WI38 (cell line): ENCODE measurements around the gene PDIA4.
"Not testable (repeated sequence)": the region's sequence is repeated elsewhere in the genome, so short reads cannot be mapped to it uniquely, and the experiment has no call there.

Experiments
- H3K4me3 ChIP-seq: 2 replicates; pipeline ENCODE4 v1.5.1; 2011; ENCODE audit warnings: low read depth, mild to moderate bottlenecking, control low read depth, low read length
- CTCF ChIP-seq: IDR thresholded peaks from 2 replicates; pipeline ENCODE4 v1.5.1; 2012; ENCODE audit warnings: low read depth, mild to moderate bottlenecking, control low read depth, low read length

The PDIA4 gene

GRCh38 chr7:149071182-149071635 lies 42.9 kb upstream of the PDIA4 start:
- no peak overlapping the region for H3K4me3 ChIP-seq
- no peak for TF ChIP-seq CTCF

DNA sequence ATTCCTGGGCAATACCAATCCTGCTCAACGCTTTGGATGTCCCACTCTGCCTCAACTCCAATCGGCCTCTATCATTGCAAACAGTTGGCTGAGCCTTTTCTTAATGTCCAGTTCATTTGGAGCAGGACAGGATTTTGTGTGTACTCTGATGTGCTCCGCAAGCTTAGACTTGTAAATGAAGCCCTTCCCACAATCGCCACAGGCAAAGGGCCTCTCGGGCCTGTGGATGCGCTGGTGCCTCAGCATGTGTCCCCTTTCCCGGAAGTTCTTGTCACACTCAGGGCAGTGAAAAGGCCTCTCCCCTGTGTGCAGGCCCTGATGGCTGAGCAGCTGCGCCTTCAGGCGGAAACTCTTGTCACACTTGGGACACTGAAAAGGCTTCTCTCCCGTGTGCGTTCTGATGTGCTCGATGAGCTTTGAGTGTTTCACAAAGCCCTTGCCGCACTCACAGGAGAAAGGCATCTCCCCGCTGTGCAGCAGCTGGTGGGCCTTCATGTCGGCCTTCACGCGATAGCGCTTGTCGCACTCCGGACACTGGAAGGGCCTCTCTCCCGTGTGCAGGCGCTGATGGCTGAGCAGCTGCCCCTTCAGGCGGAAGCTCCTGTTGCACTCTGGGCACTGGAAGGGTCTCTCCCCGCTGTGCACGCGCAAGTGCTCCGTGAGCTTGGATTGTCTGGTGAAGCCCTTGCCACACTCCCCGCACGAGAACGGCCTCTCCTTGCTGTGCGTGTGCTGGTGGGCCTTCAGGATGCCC lies 42.2 kb upstream of the PDIA4 start:
- H3K4me3 ChIP-seq: no peak overlapping the region
- TF ChIP-seq CTCF: no peak

- TF ChIP-seq CTCF: no peak
- H3K4me3 ChIP-seq: no peak overlapping the region
Measured at GRCh38 chr7:149067869-149068268, 39.6 kb upstream of the PDIA4 start.

GRCh38 chr7:149063476-149063875 lies 35.2 kb upstream of the PDIA4 start:
- H3K4me3 ChIP-seq: no peak overlapping the region
- TF ChIP-seq CTCF: no peak

DNA sequence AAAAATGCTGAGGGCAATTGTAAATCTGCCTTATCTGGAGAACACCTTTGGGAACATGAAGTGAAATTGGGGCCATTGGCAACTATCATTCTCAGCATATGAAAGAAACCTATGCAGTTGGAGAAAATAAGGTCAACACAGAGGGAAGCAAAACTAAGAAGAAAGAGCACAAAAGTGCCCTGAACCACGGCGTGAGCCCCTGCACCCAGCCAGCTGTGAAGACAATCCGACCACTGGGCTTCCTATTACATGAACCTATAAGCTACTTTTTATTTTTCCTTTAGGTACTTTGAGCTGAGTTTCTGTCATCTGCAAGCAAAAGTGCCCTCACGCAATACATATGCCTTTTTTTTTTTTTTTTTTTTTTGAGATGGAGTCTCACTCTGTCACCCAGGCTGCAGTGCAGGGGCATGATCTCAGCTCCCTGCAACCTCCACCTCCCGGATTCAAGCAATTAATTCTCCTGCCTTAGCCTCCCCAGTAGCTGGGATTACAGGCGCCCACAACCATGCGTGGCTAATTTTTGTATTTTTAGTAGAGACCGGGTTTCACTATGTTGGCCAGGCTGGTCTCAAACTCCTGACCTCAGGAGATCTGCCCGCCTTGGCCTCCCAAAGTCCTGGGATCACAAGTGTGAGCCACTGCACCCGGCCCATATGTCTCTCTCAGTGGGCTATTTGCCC lies 34.1 kb upstream of the PDIA4 start:
- H3K4me3 ChIP-seq: not testable (repeated sequence)

GRCh38 chr7:149060156-149060555 lies 31.9 kb upstream of the PDIA4 start:
- no peak for TF ChIP-seq CTCF

GRCh38 chr7:149053885-149054284 lies 25.6 kb upstream of the PDIA4 start:
- no peak for TF ChIP-seq CTCF
- H3K4me3 ChIP-seq: no peak overlapping the region

More at GRCh38 chr7:149060156-149060555, 31.9 kb upstream of the PDIA4 start:
- H3K4me3 ChIP-seq: no peak overlapping the region

DNA sequence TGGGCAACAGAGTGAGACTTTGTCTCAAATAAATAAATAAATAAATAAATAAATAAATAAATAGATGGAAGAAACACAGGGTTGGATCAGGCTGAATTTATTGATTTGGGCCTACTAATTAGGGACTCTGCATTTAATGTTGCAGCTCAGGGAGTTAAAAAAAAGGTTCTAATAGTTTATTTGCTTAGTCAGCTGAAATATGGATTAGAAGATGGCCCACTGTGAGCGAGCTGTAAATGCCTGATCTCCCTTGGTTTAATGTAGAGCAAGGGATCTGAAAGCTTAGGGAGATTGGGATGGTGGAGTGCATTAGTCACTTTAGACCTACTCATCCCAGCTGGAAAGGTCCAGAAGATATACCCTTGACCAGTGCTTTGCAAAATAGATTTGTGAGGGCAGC lies 25.1 kb upstream of the PDIA4 start:
- H3K4me3 ChIP-seq: no peak overlapping the region
- TF ChIP-seq CTCF: no peak
